ENCODE data around the gene OR2AG1.
"Not testable (repeated sequence)": the region's sequence is repeated elsewhere in the genome, so short reads cannot be mapped to it uniquely, and the experiment has no call there.

OR2AG1 gene

DNA sequence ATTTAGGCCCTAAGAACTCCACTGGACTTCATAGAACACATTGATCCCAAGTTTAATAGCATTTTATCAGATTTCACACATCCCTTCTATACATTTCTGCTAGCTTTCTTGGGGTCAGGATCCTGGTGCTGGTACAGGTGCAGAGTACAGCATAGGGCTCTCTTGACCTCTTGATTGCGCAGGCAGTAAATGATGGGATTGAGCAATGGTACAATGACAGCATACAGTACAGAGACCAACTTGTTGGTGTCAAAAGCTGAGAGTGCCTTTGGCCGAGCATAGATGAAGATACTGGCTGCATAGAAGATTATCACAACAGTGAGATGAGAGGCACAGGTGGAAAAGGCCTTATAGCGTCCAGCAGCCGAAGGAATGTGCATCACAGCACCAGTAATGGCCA, 11.8 kb downstream of the OR2AG1 start:
- no peak for DNase-seq

DNA sequence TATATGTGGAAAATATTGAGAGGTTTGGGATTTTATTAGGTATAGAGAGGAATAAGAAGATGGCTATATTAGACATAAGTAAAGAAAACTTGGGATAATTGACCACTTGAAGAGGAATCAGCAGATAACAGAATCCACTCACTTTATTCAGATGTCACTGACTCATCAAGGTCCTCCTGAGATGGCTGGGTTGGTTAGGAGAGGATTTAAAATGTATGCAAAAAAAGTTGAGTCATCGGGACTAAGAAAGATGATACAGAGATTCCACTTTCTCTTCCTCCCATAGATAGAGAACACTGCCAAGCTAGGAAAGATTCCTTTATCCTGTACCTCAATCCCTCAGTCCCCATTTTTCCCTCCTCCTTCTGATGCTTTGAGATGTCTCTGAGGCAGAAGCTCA, 16.6 kb downstream of the OR2AG1 start, which contains the start of gene OR6A2:
TSS of gene OR6A2 (minus strand) at position 288 of the 400 bp plus-strand sequence. CDS start 3,981 bp downstream, outside the sequence.
- no peak for DNase-seq

DNA sequence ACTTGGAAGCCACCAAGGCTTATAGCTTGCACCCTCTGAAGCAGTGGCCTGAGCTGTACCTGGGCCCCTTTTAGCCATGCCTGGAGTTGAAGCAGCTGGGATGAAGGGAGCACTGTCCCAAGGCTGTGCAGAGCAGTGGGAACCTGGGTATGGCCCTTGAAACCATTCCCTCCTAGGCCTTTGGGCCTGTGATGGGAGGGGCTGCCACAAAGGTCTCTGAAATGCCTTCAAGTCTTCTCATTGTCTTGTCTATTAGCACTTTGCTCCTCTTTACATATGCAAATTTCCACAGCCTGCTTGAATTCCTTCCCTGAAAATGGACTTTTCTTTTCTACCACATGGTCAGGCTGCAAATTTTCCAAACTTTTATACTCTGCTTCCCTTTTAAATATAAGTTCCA, 18.3 kb downstream of the OR2AG1 start:
- DNase-seq: not testable (repeated sequence)

DNA sequence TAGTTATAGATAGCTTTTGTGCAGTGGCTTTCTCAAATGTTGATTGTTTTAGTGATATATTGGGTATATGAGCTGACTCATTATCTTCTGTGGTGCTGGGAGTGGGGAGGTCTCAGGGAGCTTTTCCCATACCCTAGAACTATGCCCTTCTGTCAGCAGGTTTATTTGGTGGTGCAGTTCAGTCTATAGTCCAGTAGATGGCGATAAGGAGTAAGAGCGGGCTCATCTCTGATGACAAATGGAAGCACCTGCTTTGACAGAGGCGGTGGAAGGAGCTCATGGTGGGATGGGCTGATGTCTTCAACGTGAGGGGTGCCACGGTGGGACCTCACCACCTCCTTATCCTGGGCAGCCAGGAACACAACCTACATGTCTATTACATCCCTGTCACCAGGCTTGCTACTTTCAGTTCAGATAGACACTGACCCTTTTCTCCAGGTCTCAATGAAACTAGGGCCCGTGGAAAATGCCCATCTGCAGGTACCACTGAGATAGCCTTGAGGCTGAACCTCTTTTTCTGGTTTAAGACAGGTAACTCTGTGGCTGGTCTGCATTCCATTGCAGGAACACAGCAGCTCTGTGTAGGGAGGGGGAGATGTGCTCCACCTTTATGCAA, 29.7 kb downstream of the OR2AG1 start:
- DNase-seq: peak; percentile 9

DNA sequence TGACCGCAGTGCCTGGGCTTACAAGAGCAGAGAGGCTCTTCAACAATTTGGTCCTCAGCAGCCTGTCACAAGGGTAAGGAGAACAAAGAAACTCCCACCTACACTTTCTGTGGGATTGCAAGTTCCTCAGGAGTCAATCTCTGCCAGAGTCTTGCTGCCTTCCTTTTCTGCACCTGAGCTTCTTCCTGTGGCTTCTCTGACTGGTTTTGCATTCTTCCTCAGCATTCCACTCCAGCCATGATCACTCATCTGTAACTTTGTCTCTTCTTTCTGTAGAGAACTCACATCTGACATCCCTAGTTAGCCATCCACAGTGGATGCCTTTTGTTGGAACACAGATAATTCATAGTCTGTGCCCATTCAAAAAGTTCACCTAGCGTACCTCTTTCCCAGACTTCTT, 30.8 kb downstream of the OR2AG1 start:
- no peak for DNase-seq

DNA sequence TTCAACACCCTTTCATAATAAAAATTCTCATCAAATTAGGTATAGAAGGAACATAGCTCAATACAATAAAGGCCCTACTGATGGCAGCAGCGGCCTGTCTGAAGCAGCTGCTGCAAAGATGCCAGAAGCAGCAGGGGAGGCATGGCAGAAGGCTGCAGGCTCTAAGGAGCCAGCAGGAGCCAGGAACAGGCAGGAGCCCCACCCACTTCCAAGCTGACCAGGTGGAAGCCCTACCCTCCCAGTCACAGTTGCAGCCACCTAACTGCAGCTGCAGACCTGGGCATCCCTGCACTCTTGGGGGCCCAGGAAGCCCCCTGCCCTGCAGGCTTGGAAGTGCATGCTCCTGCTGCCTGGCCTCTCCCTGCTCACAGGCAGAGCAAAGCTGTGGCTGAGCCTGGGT, 34.9 kb downstream of the OR2AG1 start:
- no peak for DNase-seq

DNA sequence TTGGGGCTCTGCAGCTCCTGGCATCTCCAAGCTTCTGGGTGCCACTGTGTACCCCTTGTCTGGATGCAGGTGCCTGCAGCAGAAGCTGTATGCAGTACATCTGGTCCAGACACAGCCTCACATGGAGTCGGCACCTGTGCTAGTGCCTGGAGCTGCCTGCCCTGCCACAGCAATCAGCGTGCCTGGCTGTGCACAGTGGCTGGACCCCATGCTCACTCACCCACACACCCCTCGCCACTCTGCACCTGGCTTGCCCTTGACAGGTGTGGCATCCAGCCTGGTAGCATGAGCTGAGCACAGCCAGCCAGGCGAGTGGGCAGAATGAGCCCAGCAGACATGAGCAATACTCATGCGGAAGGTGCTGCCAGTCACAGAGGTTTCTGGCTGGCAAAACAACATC, 36.1 kb downstream of the OR2AG1 start:
- DNase-seq: no peak

DNA sequence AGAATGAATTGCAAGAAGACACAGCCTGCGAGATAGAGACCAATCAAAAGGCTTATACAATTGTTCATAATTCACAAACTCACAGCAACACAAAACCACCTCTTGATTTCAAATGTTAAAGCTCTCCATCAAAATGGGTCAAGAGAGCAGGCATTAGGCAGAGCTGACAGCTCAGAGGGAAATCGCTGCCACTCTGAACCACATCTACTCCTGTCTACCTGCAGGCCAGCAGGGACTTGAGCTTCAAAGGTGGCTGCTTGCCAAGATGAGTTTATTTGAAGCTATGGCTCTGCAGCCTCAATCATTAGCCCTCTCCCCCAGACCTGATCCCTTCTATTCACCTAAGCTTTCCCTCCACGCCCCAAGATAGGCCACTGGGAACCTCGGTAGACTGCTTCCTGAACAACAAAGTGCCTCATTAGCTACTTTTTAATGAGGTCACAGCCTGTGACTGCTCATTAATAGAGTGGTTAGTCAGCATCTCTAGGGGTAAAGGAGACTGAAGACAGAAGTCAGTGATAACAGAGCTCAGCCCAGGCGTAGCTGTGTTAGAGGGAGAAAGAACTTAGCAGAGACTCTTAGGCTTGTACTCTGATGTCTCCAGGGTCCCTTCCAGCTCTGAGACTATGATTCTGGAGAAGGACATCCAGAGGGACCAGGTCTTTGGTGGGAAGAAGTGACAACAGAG, 41.5 kb downstream of the OR2AG1 start:
- DNase-seq: no peak

DNA sequence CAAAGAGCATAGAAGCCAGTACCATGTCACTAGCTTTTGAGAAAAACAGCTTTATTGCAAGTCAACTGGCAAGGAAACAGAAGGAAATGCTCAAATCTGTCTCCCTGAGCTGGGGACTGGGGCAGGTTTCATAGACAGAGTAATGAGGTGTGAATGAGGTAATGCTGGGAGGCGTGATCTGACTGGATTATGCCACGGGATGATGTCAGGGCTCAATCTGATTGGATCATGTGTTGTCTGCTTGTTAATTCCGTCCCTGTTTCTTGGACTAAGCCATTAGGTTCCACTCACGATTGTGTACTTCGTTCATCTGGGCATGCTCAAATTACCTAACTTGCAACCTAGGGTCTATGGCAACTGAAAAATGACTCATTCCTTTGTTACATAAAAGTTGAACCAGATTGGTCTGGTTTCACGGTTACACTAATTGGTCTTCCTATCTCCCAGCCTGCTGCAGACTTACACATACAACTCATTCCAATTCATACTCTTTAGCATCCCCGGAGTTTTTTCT, 42.5 kb downstream of the OR2AG1 start:
- DNase-seq: no peak

DNA sequence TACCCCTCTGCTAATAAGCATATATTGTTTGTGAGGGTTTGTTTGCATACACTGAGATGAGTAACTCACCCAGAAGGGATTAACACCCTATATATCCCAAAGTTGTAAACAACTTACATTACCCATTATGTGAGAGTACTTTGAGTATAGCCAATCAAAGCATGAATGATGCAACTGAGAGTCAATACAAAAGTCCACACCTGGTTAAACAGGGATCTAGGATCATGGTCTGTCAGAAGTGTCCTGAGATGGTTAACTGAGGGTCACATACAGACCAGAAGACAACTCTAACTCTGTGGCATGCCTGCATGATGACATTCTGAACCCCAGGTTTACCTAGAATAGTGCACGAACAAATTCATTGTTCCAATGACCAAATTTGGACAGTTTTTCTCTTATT, 45.3 kb downstream of the OR2AG1 start:
- DNase-seq: no peak

DNA sequence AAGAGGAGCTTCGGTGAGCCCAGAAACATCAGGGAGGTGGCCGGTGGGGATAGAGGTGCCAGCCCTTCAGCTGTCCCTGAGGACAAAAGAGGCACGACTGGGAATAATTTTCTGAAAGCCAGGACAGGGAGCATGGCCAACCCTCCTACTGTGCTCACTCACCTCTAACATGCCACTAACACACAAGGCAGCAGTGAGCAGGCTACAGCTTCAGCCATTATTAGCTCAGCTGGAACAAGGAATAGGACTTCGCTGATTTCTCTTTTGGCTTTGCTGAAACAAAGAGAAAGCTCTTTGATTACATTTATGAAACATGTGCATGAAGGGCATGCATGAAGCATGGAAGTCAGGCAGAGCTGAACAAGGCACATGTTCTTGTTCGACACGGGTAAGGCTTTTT, 50.5 kb downstream of the OR2AG1 start:
- no peak for DNase-seq

DNA sequence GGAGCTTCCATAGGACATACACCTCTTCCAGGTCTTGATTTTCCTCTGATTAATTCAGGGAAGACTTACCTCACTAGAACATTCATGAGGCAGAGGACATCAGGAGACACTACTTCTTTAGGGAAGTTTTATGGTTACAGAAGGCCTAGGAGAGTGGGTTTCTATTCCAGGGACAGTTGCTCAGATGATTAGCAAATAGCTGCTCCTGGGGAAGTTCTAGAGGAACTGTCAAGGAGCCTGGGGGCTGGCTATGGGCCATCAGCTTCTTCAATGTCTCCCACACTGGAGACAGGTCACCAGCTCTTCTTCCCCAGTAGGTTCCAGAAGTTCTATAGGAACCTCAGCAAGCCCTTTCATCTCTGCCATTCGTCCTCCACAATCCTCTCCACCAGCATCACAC, 51.2 kb downstream of the OR2AG1 start:
- DNase-seq: no peak
